NCI-H2081 treated with DMSO at 0.1 percent for 48 hours (cell line): ENCODE data around the gene CDH23.

Experiments used
- DNase-seq: peaks from one replicate; lab custom pipeline; 2025; lab: John Stamatoyannopoulos, UW

The CDH23 gene

GRCh38 chr10:71605263-71605962, 208.7 kb downstream of the CDH23 start:
- no peak for DNase-seq

GRCh38 chr10:71606257-71607081, 209.7 kb downstream of the CDH23 start:
- DNase-seq: no peak

GRCh38 chr10:71607082-71607443, 210.3 kb downstream of the CDH23 start:
- no peak for DNase-seq

GRCh38 chr10:71608819-71609768, 212.4 kb downstream of the CDH23 start:
- peak; percentile 0 for DNase-seq

- DNase-seq: no peak
Observed at GRCh38 chr10:71610651-71611050, 213.9 kb downstream of the CDH23 start.

- DNase-seq: no peak
Observed at GRCh38 chr10:71611131-71611530, 214.4 kb downstream of the CDH23 start.

GRCh38 chr10:71611709-71612422, 215.1 kb downstream of the CDH23 start:
- no peak for DNase-seq

- DNase-seq: no peak
Observed at GRCh38 chr10:71613261-71613777, 216.6 kb downstream of the CDH23 start.

- DNase-seq: no peak
Observed at GRCh38 chr10:71613877-71614276, 217.2 kb downstream of the CDH23 start.

- DNase-seq: no peak
Observed at GRCh38 chr10:71614946-71615345, 218.2 kb downstream of the CDH23 start.

GRCh38 chr10:71615538-71616329, 219.0 kb downstream of the CDH23 start:
- DNase-seq: no peak

- no peak for DNase-seq
Observed at GRCh38 chr10:71616817-71617654, 220.3 kb downstream of the CDH23 start.

- DNase-seq: no peak
Observed at GRCh38 chr10:71618176-71618575, 221.5 kb downstream of the CDH23 start.

GRCh38 chr10:71618598-71618997, 221.9 kb downstream of the CDH23 start:
- DNase-seq: no peak

- DNase-seq: no peak
Observed at GRCh38 chr10:71620642-71621041, 223.9 kb downstream of the CDH23 start.

- DNase-seq: no peak
Observed at GRCh38 chr10:71621231-71622153, 224.8 kb downstream of the CDH23 start.

- no peak for DNase-seq
Observed at GRCh38 chr10:71622154-71622526, 225.4 kb downstream of the CDH23 start.

- DNase-seq: no peak
Observed at GRCh38 chr10:71622616-71623015, 225.9 kb downstream of the CDH23 start.
